Caco-2 (cell line): ENCODE data around the gene CCDC34. TPM values are rescaled to one million over a fixed set of nuclear protein-coding genes. Genes with fewer than 3 reads are reported as not detected.

Experiments
- BruUV-seq: library from RNA; stranded (reverse); fragments of 400-500 nt; replicated peaks from 2 replicates; lab custom pipeline; 2021; lab: Mats Ljungman, UMichigan
- CTCF ChIA-PET: fragments of 300-600 bp; sonication (Branson Sonifier 250); formaldehyde crosslinking; loops from one replicate; lab custom pipeline; 2022; ENCODE audit warnings: antibody characterized with exemption; lab: Charles Lee
- POLR2A ChIA-PET: fragments of 300-600 bp; sonication (Branson Sonifier 250); formaldehyde crosslinking; loops from one replicate; lab custom pipeline; 2022; ENCODE audit warnings: antibody characterized with exemption; lab: Charles Lee
- DNase-seq, 2 experiments: peaks; one replicate each; pipeline versions ENCODE4 v3.0.0 to v3.0.0-alpha.2; 2020 to 2022
- H3K27me3 ChIP-seq: replicated peaks from 2 replicates; pipeline ENCODE4 v1.6.0; 2011; ENCODE audit warnings: low read length; ENCODE audit not compliant: control insufficient read depth, insufficient read depth
- H3K36me3 ChIP-seq: 2 replicates; pipeline ENCODE4 v1.5.1; 2011; ENCODE audit warnings: low read length; ENCODE audit not compliant: control insufficient read depth, insufficient read depth
- H3K4me1 ChIP-seq: fragments of 250-450 bp; sonication (Bioruptor Pico); 2 replicates; pipeline ENCODE4 v1.5.1; 2020; ENCODE audit warnings: mild to moderate bottlenecking
- H3K4me3 ChIP-seq: 2 replicates; pipeline ENCODE4 v1.5.1; 2011; ENCODE audit warnings: low read depth, mild to moderate bottlenecking, control low read depth, low read length
- H3K9me3 ChIP-seq: fragments of 250-450 bp; sonication (Bioruptor Pico); 2 replicates; pipeline ENCODE4 v1.5.1; 2020; ENCODE audit warnings: mild to moderate bottlenecking, moderate library complexity
- H3K27ac Mint-ChIP-seq: one replicate; pipeline ENCODE4 v1.8.0; 2022; ENCODE audit warnings: mixed read lengths; ENCODE audit not compliant: unreplicated experiment
- H3K27me3 Mint-ChIP-seq: one replicate; pipeline ENCODE4 v1.8.0; 2022; ENCODE audit warnings: mixed read lengths; ENCODE audit not compliant: insufficient read depth, unreplicated experiment
- H3K36me3 Mint-ChIP-seq: one replicate; pipeline ENCODE4 v1.8.0; 2022; ENCODE audit warnings: mild to moderate bottlenecking, mixed read lengths; ENCODE audit not compliant: insufficient read depth, unreplicated experiment
- H3K4me1 Mint-ChIP-seq: one replicate; pipeline ENCODE4 v1.8.0; 2022; ENCODE audit warnings: low read depth, mixed read lengths; ENCODE audit not compliant: unreplicated experiment
- H3K4me3 Mint-ChIP-seq: one replicate; pipeline ENCODE4 v1.8.0; 2022; ENCODE audit warnings: mild to moderate bottlenecking, moderate library complexity, mixed read lengths; ENCODE audit not compliant: unreplicated experiment
- H3K9me3 Mint-ChIP-seq: one replicate; pipeline ENCODE4 v1.8.0; 2022; ENCODE audit warnings: mixed read lengths; ENCODE audit not compliant: unreplicated experiment
- intact Hi-C: fragments of 100-400 bp; cut with micrococcal nuclease; formaldehyde crosslinking; loops from one replicate; pipeline ENCODE4 v1.10.0; 2022; ENCODE audit not compliant: unreplicated experiment
- total RNA-seq: library from RNA; stranded (reverse); gene quantifications from 2 replicates; pipeline ENCODE4 v1.2.3, GENCODE V29; 2022
- TF ChIP-seq, protein P1 (sequence below), 2 experiments: fragments of 200-600 bp in 1 of 2; IDR thresholded peaks; 1 replicate in 1 of 2; 2 replicates in 1 of 2; pipeline versions ENCODE4 v1.5.1 to v1.8.0; 2011 to 2022; ENCODE audit warnings: antibody characterized with exemption in 1 of 2, control low read depth in 1 of 2, inconsistent platforms in 1 of 2, low read depth in 1 of 2, low read length in 1 of 2, mild to moderate bottlenecking in 1 of 2, moderate library complexity in 1 of 2; ENCODE audit not compliant: insufficient read depth in 1 of 2, severe bottlenecking in 1 of 2, unreplicated experiment in 1 of 2

CCDC34 gene
- total RNA-seq, 1 experiment from 2014 or later = 25.7 TPM

DNA sequence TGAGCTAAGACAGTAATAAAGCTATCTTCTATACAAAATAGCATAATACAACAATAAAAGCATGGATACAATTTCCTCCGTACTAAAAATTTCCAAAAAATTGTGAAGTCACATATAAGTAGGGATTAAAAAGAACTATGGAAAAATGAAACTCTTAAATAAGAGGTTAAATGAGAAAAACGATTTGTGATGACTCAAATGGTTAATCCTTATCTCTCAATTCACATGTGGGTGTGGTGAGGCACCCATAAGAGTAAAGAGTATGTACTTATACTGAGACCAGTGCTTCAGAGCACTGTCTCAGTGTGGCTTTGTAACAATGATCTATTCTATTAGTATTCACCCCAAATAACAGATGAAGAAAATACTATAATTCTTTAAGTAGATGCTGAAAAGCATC is 25.0 kb upstream of the CCDC34 start:
- Mint-ChIP-seq H3K36me3 (peaks cover 11% of the 10 kb centered on the region), H3K27me3 (no peaks in the 10 kb centered on the region), H3K9me3 (no peaks in the 10 kb centered on the region), H3K4me1 (peaks cover 26% of the 10 kb centered on the region), H3K27ac (no peak overlapping the region), H3K4me3 (no peak overlapping the region)
- ChIA-PET POLR2A (no interaction called here), CTCF (no interaction called here)
- H3K9me3 ChIP-seq = no peaks in the 10 kb centered on the region
- TF ChIP-seq, protein P1, sequence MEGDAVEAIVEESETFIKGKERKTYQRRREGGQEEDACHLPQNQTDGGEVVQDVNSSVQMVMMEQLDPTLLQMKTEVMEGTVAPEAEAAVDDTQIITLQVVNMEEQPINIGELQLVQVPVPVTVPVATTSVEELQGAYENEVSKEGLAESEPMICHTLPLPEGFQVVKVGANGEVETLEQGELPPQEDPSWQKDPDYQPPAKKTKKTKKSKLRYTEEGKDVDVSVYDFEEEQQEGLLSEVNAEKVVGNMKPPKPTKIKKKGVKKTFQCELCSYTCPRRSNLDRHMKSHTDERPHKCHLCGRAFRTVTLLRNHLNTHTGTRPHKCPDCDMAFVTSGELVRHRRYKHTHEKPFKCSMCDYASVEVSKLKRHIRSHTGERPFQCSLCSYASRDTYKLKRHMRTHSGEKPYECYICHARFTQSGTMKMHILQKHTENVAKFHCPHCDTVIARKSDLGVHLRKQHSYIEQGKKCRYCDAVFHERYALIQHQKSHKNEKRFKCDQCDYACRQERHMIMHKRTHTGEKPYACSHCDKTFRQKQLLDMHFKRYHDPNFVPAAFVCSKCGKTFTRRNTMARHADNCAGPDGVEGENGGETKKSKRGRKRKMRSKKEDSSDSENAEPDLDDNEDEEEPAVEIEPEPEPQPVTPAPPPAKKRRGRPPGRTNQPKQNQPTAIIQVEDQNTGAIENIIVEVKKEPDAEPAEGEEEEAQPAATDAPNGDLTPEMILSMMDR (IDR thresholded peaks at IDR 0.05; ENCODE audit: insufficient read depth in 1 of 2, low read depth in 1 of 2, low read length in 1 of 2, severe bottlenecking in 1 of 2, unreplicated experiment in 1 of 2) = no peak
- peaks cover 58% of the 10 kb centered on the region for H3K4me1 ChIP-seq
- no peaks in the 10 kb centered on the region for H3K36me3 ChIP-seq
- no peak for DNase-seq
- no peaks in the 10 kb centered on the region for H3K27me3 ChIP-seq
- no TSS peak for BruUV-seq
- no peak overlapping the region for H3K4me3 ChIP-seq
- intact Hi-C loops = no loop called here

DNA sequence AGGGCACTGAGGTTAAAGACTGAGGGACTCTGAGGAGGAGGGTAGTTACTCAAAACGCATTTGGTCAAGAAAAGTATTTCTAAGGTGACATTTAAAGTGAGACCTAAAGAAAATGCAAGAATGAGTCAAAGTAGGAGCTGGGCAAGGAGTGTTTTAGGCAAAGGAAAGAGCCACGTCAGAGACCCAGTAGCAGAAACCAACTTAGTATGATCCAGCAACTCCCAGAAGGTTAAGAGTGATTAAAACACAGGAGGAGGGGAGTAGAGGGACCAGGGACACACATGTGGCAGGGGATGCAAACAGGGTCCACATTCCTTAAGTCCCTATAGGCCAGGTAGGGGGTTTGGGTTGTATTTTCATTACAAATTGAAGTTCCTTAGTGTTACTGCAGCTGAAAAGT is 24.3 kb upstream of the CCDC34 start:
- H3K9me3 ChIP-seq = no peaks in the 10 kb centered on the region
- Mint-ChIP-seq H3K4me1 (peaks cover 20% of the 10 kb centered on the region), H3K9me3 (no peaks in the 10 kb centered on the region), H3K27ac (peak overlapping the region; percentile 35), H3K27me3 (no peaks in the 10 kb centered on the region), H3K36me3 (peaks cover 11% of the 10 kb centered on the region), H3K4me3 (no peak overlapping the region)
- H3K4me1 ChIP-seq = peaks cover 52% of the 10 kb centered on the region
- no peak for DNase-seq
- ChIA-PET CTCF (no interaction called here), POLR2A (no interaction called here)
- H3K36me3 ChIP-seq = no peaks in the 10 kb centered on the region
- no peak overlapping the region for H3K4me3 ChIP-seq
- no TSS peak for BruUV-seq
- TF ChIP-seq, protein P1 (IDR thresholded peaks at IDR 0.05; ENCODE audit: insufficient read depth in 1 of 2, low read depth in 1 of 2, low read length in 1 of 2, severe bottlenecking in 1 of 2, unreplicated experiment in 1 of 2) = no peak
- no peaks in the 10 kb centered on the region for H3K27me3 ChIP-seq
- intact Hi-C loops = no loop called here

DNA sequence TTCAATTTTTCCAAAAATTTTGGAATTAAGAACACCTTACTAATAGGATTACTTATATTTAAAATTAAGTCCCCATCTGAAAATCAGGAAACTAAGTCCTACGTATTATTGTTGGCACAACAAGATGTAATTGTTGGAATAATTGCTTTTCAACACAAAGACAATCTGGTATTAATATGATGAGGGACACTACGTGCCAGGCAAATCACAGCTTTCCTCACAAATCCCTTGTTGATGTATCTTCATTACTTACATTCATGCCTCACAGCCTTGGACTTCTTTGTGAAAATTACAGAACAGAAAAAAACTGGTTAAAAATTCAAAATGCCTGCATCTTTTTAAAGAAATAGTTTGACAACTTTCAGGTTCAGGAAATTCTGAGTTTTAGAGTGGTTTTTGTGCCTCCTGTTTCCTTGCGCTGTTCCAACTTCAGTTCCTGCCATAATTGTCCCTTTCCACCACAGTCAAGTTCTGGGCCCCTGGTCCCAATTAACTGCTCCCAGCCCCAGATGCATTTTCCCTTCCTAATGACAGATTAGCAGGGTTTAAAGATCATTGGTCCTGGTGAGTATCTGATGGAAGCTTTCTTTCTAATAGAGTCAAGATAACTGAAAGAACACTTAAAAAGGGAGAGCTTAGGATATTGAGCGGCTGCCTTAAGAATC is 23.3 kb upstream of the CCDC34 start:
- H3K4me3 Mint-ChIP-seq = no peak overlapping the region
- ChIA-PET POLR2A (interaction anchor here (0.9 kb wide), 1 partner anchor 10 kb away, joined by 3 read pairs; no protein-coding TSS in a partner anchor), CTCF (no interaction called here)
- intact Hi-C loops = no loop called here
- H3K27ac Mint-ChIP-seq = no peak overlapping the region
- no peaks in the 10 kb centered on the region for H3K36me3 ChIP-seq
- TF ChIP-seq, protein P1 (IDR thresholded peaks at IDR 0.05; ENCODE audit: insufficient read depth in 1 of 2, low read depth in 1 of 2, low read length in 1 of 2, severe bottlenecking in 1 of 2, unreplicated experiment in 1 of 2) = no peak
- H3K36me3 Mint-ChIP-seq = peaks cover 18% of the 10 kb centered on the region
- BruUV-seq = no TSS peak
- H3K27me3 Mint-ChIP-seq = no peaks in the 10 kb centered on the region
- no peaks in the 10 kb centered on the region for H3K9me3 ChIP-seq
- no peaks in the 10 kb centered on the region for H3K27me3 ChIP-seq
- peaks cover 42% of the 10 kb centered on the region for H3K4me1 ChIP-seq
- DNase-seq = no peak
- H3K4me1 Mint-ChIP-seq = peaks cover 27% of the 10 kb centered on the region
- no peaks in the 10 kb centered on the region for H3K9me3 Mint-ChIP-seq
- no peak overlapping the region for H3K4me3 ChIP-seq
